Activated CD8-positive, alpha-beta memory T cell treated with anti-CD3 and anti-CD28 coated beads for 1 hour (primary cell): ENCODE measurements around the gene PARD3.

Experiments
- DNase-seq, 2 donors: peaks; one replicate each; pipeline ENCODE4 v3.0.0-alpha.2; 2020; ENCODE audit warnings: low read depth in 1 of 2; ENCODE audit errors: extremely low read depth in 1 of 2

Gene PARD3

GRCh38 chr10:34126371-34127151 lies 688.5 kb downstream of the PARD3 start:
- no peak for DNase-seq

GRCh38 chr10:34125702-34126101 lies 689.4 kb downstream of the PARD3 start:
- no peak for DNase-seq

DNA sequence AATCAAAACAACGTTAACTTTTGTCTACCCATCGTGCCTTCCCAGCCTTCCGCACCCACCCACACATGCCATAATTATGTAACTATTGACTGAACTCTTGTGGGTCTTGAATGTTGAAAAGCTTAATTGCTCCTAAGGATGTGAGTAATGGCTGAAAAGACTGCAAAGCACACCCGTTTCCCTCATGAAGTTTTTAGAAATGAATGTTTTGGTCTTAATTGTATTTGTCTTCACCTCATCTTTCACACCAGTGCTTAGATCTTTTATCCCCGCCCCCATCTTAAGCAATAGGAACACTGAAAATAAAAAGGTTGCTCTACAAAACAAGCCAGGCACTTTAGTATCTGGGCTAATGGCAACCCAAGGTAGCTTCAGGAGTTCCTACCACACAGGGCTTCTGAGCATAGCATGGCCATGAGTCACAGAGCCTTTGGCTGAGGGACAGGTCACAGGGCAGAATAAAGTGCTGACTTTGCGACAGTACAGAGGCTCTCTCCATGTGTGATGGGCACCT lies 690.5 kb downstream of the PARD3 start:
- no peak for DNase-seq

- no peak for DNase-seq
Observed at GRCh38 chr10:34121781-34122622, 693.1 kb downstream of the PARD3 start.

DNA sequence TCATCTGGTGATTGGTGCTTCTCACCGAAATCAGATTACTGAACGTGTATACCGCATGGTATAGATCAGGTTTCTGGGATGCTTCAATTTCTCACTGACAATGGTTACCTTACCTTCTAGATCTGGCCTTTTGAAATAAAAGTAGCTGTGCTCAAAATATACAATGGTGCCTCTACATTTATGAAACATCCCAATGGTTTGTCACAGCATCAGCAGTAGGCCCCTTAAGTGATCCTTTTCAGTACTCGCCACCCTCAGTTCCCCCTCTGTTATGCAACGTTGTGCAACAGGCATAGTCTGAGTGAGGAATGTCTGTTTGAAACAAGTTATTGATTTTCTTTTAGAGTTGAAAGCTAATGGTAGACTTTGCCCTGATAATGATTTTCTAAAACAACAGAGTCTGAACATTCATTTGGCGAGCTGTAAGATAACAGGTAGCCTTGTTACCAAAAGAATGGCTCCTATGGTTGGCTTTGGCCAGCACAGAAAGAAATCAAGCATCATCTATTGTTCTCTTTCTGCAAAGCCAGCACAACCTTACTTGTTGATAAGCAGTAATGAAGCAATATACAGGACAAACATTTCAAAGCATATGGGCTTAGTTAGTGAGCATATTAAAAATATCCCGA lies 693.9 kb downstream of the PARD3 start:
- no peak for DNase-seq

DNA sequence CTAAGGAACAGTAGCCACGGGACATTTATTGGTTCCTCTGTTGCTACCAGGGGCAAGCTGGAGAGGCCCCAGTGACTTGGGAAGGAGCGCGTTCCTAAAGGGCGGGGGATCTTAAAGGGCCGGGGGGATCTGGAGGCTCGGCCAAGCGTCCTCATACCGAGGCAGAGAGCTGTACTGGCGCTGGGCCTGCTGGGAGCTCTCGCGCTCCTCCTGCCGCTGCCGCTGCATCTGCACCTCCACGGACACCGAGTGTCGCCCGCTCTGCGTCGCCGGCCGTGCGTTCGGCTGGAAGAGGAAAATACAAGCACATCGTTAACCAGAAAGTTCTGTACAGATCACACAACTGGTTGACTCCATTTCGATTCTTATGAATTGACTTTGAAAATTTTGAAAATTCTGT lies 695.6 kb downstream of the PARD3 start:
- no peak for DNase-seq

DNA sequence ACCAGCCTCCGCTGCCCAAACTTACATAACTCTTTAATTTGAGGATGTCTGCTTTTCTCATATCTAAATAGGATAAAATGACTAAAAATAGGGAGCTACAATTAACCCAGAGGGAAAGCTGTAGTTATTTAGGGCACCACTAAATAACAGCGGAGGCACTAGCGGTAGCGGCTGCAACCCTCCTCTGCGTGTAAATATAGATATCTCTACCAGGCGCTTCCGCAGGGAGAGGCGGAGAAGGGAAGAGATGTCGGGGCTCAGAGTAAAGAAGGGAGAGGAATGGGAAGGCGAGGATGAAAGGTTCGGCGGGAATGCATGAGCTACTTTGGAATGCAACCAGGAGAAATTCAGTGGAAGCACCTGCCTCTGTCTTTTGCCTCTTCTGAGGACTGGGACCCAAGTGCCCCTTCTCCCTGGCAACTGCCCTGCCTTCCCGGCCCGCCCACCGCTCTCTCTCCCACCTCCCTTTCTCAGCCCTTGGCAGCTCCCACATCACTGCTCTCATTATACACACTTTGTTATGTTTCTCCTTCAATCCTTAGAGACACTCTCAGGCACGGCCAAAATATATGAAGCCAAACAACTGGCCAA lies 698.3 kb downstream of the PARD3 start:
- DNase-seq, result no peak

DNA sequence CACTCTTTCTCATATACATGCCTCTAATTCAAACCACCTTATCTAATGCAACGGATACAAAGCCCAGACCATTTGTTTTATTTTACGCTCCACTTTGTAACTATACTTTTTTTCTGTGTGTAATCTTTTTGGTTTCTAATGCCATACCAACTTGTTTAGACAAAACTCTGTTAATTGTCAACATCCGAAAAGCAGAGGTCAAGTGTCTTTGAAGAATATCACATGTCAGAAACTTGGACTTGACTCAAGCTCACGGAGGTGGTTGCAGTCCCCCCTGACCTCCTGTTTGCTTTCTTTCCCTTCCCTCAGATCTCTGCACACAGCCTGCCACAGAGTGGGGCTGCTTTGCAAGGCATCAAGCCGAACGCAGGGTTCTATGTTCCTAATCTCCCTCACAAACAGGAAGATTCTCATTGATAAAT lies 698.9 kb downstream of the PARD3 start:
- DNase-seq, result no peak

DNA sequence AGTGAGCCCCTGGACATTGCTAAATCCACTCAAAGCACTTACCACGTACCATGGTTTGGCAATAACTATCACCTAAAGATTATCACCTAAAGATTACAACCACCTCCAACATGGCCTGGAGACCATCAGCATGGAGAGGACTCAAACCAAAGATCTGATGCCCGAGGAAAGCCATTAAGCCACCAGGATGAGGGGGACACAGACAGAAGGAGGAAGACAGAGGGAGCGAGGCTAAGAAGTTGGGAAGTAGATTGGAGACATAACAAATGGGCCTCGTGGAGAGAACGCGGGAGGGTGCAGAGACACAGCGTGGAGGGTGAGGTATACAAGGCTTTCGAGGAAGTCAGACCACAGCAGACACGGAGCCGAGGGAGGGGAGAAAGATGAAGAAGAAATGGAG lies 700.2 kb downstream of the PARD3 start:
- DNase-seq, result no peak

DNA sequence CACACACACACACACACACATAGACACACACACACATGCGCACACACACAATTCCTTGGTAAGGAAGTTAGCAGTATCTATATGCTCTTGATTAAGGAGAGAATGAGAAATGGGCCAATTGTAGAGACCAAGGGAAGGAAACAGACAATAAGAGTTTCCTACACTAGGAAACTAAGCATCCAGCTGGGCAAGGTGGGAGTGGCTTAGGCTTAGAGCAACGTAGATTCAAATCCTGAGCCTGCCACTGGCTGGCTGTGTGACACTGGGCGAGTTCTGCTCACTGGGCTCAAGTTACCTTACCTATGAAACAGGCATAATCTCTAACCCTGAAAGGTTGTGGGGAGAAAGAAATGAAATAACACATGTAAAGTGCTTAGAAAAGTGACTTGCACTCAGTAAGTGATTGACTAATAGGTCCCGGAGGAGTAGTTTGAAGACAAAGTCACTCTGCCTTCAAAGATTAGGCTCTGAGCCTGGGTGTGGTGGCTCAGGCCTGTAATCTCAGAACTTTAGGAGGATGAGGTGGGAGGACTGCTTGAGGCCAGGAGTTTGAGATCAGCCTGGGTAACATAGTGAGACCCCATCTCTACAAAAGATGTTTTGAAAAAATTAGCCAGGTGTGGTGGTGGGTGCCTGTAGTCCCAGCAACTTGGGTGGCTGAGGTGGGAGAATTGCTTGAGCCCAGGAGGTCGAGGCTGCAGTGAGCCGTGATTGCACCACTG lies 701.4 kb downstream of the PARD3 start:
- DNase-seq, result no peak

GRCh38 chr10:34112171-34112782 lies 702.8 kb downstream of the PARD3 start:
- no peak for DNase-seq

GRCh38 chr10:34111179-34111578 lies 703.9 kb downstream of the PARD3 start:
- no peak for DNase-seq

DNA sequence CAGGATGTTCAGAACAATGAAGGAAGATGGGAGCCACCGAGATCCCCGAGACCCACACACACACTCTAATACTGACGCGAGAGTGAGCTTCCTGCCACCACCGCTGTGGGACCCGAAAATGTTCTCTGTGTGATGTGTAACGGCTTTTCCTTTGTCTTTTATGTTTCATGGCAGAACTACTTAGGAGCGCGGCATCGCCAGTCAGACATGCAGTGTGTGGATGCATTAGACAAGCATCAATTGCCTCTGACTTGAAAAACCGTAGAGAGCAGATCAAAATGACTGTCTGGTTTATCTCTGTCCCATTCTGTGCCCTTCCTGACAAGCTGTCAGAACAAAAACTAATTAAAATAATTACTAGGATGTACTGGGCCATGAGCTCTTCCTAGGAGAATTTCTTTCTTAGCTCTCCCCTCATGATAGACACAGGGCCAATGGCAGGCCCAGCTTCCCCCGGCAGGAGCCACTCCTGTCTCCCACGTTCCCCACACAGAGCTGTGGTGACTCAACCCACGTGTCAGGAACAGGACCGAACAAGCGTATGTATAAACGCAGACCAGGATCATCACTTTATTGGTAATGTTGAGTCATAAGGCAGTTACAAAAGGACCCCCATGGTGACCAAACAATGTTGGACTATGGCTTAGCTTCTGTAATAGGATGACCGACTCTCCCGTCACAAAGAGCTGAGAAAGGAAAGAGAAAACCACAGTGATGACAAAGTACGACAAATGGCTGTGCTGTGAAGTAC lies 705.0 kb downstream of the PARD3 start:
- no peak for DNase-seq

DNA sequence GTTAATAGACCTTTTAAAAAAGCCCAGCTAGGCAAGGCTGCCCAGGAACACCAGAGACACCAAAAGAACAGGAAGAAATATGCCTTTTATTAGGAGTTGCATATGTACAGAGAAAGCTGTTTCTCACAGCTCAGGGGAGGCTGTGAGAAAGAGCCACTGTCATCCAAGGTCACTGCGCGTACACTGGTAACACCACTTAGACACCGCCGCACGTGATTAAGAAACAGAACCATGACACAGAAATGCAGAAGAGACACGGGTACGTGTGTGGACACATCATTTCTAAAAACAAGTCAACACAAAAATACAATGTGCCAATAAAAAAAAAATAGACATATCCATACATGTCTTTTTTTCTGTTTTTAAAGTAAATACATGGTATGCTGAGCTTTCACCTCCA lies 705.6 kb downstream of the PARD3 start:
- no peak for DNase-seq

DNA sequence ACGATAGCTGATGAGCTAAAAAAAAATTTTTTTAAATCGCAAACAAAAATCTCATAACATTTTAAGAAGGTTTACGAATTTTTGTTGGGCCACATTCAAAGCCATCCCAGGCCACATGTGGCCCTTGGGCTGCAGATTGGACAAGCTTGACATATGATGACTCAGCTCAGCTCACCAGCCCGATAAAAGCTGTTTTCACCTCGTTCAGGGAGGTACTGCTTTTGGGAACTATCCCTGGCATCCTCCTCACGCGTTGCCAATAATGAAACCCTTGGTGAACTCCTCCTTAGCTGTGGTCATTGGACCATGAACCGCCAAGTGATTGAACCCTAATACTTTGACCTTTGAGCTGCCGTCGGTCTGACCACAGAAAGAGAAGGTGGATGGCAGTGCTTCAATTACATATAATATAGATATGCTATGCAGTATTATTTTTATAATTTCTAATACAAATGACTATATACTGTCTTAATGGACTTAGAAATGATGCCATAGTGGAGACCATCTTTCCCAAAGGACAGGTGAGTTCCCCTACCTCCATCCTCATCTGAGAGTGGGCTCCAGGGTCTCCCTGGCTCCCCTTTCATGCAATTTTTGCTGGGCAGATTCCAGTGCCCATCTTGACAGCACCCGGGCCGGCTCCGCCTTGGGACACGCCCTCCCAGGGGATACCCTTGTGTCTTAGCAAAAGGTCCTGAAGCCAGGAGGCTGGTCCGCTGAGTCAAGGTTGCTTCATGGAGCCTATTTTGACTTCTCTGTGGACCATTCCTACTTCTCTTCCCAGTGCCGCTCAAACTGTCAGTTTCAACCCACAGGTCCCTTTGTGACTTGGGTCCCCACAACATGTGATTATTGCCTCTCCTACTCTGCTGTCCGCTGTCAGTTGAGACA lies 707.2 kb downstream of the PARD3 start:
- DNase-seq, result no peak

DNA sequence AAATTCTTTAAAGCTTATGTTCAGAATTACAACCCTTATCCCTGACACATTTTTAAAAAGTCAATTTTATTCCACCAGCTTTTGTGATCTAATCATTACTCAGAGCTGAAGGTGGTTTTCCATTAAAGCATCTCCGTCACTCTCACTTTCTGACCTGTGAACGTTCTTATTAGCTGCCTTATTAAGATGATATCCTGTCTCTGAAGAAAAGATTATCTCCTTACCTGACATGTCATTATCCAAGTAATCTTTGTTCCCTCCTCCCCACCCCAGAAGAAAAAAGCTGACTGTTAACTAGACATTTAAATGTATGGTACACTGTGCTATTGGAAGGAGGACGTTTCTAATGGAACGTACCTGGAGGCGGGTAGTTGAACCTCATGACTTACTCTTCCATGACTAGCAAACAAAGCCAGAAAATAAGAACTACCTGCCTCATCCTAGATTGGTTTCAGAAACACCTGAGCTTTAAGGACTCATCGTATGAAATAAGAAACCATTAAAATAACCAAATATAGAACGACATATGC lies 708.7 kb downstream of the PARD3 start:
- DNase-seq, result no peak

DNA sequence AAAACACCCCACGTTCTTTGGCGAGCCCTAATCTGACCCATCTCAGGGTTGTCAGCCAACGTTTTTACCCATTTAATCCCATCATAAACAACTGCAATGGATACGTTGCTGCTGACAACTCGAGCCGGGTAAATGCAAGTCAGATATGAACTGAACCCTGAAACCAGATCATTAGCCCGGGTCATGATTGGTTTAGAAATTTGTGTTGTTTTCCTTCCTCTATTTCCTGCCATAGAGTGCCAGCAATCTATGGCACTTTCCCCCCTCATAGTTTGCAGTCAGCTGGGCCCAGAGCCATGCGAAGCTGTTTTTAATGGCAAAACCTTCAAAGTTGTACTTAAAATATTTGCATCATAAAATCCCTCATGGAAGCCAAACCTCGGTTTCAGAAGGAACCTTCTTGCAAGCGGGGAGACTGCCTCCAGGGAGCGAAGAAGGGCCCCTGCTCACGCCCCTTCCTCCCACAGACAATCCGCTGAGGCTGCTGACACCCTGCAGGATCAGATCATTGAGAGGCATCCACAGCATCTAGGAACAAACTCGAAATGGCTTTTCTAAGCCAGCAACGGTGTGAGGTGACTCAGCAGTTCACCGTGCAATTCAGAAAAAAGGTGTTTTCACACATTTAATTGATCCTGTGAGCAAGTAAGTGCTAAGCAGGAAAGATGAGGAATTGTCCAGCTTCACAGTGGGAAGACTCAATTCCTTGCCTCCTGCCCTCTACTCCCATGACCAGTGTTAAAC lies 710.1 kb downstream of the PARD3 start:
- DNase-seq, result no peak
